Germinal center (tissue), 1 donor: ENCODE measurements around the gene DYNC1I1.

Experiments used
- DNase-seq: peaks from one replicate; pipeline ENCODE4 v3.0.0; 2012; ENCODE audit warnings: mixed read lengths, low spot score

DYNC1I1 gene

DNA sequence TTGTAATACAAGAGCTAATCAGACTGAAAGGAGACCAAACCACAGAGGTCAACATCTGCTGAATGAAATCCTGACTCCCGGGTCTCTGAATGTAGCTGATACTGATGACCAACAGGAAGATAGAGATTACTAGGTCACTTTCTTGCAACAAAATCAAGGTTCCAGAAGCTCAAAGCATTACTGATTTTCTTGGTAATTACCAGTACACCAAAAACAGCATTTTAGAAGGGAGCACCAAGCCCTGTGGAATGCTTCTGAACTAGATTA lies 371.8 kb downstream of the DYNC1I1 start:
- DNase-seq: no peak
